ENCODE data around the gene DHRS4.

DHRS4 gene

DNA sequence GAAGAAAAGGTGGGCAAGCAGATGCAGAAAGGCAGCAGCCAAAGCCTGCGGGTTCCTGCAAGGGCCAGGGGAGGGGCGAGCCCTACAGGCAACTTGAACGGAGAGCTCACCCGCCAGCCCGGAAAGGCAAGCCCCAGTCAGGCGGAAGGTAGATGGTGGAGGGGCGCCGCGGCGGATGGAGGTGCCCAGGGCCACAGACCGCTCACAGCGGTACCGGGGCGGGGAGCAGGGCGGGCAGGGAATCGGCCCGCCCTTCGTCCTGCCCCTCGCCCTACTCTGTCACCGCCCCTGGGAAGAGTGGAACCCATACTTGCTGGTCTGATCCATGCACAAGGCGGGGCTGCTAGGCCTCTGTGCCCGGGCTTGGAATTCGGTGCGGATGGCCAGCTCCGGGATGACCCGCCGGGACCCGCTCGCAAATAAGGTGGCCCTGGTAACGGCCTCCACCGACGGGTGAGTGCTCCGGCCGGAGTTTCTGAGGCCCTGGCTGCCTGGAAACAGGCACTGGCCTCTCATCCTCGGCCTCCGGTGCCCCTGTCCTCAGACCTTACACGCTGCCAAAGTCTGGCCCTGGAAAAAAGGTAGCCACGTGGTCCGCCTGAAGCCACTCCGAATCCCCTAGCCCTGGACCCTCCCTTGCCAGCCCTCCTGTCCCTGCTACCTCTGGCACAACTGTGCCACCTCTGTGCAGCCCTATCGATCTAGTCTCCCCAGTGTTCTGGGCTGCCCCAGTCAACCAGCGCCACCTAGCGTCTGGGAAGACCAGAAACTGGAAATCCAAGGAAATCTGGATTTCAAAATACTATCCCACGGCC is at the start of gene DHRS4:
DHRS4 (plus strand) TSS at position 307 of the 815 bp plus-strand sequence; CDS start at position 326, 19 bp downstream.
- DNase-seq: peak; percentile 82 to 85

DNA sequence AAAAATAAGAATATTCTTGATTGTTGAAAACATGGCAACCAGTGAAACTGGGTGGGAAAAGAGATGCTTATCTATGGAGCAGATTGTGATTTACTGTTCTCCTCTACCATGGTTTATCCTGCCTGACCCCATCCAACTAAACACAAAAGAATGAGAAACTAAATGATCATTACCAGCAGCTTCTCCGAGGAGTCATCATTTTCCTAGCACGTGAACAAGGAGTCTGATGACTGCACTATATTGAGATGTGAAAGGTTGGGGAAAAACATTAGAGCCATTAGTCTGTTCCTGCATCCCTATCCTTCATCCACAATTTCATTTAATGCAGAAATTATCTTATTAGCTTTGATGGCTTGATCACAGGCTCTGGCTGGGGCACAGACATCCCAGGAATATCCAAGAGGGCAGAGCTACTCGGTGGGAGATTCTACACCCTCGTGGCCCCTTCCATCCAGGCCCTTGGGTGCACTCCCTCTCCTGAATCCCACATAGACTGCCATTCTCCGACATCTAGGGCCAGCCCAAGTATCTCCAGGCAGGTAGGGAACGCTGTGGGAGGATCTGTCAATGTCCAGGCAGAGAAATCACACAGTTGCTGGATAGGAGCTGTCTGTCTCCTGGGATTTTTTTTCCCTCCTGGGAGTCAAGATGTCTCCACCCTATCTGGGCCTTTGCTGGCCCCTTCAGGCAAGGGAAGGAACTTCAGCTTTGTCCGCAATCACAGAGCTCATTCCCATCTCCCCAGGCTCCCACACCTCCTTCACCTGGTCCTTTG is 43.3 kb upstream of the DHRS4 start:
- peak in 1 of 2 donors; percentile 13 for DNase-seq

DNA sequence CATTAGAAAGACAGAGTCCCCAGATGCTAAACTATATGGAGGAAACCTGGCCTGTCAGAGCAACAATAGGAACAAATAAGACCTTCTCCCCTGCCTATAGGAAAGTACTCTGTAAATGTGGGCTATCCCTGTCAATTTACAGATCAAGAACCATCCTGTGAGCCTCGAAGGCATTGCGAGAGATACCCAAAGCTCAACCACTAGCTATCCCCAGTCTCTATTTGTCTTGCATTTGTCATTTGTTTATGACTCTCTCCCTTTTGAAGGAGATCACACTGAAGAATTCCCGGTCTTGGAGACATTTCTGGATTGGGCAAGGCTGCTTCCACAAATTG is 42.7 kb upstream of the DHRS4 start:
- DNase-seq: no peak

DNA sequence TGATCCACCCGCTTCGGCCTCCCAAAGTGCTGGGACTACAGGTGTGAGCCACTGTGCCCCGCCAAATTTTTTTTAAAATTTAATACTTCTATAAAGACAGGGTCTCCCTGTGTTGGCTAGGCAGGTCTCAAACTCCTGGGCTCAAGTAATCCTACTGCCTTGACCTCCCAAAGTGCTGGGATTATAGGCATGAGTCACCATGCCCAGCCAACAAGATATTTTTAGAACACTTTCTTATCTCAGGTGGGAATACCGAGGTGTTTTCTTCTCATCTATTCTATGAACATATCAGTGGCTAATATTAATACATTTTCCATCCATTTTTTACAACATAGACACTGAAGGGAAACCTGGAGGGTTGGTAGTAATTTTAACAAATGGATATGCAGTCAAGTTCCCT is 38.0 kb upstream of the DHRS4 start:
- no peak for DNase-seq

DNA sequence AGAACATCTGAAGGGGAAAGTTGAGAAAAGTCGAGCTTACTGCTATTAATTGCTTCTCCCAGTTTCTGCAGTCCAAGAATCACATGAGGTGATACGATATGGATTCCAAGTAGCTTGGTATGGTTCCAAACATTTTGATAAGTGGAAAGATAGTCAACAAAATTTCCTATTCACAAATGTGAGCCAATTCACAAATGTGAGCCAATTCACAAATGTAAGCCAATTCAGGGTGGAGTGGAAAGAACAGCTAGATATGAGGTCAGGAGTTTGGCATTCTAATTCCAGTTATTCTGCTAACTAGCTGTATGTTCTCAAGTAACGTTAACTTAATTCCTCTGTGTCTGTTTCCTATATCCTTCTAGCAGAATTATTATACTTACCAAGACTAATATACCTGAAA is 37.6 kb upstream of the DHRS4 start:
- DNase-seq: no peak

DNA sequence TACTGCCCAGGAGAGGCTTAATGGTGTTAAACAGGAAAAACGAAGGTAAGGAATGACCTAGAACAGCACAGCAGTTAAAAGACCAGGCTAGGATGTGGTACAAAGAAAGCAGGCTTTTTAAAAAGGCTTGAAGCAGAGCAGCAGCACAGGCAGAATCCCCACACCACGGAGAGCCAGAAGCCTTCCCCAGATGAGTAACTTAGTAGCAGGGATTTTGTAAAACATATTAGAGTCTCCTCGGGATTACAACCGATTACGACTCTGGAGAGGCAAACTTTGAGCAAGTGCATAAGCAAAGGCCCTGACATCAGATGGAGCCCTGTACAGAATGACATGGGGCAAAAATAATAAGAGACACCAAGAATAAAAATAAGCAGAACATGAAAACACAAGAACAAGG is 37.1 kb upstream of the DHRS4 start:
- no peak for DNase-seq

DNA sequence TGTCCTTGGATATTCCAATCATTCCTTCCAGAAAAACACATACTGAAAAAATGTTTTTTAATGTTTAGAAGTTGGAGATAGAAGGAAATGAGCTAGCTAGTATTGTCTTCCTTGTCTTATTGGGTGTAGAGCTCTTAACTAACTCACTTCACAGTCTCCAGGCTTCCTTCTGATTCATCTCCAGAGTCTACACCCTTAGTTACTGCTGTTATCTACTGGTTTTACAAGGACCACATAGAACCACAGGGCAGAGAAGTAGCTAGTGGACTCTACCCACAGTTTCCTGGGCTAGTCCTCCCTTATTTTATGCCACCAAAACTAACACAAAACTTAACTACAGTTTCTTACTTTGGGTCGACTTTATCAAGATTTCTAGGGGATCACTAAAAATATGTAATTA is 31.0 kb upstream of the DHRS4 start:
- no peak for DNase-seq

DNA sequence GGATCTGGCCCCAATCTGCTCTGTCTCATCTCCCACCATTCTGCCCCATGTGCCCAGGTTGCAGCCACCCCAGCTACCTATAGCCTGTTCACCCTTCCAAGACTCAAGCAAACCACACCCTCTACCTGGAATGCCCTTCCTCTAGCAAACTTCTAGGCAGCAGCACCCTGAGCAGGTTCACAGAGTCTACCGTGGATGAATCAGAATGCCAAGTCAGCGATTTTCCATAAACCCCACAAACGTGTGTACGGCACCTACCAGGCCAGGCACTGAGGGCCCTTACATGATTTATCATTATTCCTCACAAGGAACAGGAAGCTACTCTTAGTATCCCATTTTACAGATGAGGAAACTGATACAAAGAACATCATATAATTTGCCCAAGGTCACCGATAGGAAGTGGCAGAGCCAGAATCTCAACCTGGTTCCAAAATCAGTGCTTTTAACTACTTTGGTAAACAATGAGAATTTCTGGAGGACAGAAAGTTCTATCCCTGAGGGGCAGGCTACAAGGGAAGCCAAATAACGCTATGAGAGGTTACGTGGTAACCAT is 28.0 kb upstream of the DHRS4 start:
- no peak for DNase-seq

DNA sequence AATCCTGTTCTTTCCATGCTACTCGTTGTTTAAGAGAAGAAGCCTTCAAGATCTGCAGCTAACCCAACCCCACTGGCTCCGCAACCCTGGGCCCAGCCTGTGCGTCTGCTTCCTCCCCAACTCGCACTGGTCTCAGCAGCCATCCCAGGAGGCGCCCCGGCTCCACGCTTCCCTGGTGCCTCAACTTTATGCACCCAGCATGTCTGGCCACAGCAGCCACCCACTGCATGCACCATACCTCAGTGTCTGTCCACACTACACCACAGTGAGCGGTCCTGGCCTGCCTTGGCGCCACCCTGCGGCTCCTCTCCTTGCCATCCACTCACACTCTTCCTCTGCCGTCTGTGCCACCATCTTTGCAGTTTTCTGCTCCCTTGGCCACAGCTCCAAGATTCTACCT is 27.0 kb upstream of the DHRS4 start:
- no peak for DNase-seq

DNA sequence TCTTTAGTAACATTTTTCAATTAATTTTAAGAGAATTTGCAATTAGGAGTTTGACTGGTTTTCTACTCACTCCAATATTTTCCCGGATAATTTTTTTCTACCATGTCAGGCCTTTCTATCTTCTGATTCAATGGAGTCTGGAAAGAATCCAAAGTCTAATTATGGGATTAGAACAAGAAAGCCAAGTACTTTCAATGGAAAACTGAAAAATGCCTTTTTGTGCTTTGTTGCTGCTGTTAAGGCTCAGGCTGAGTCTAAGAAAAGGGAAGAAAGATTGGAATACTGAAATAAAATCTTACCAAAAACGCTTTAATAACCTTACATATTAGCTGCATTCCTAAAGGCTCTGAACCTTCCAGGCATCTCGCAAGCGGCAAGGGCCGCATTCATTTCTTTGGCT is 24.4 kb upstream of the DHRS4 start:
- no peak for DNase-seq

DNA sequence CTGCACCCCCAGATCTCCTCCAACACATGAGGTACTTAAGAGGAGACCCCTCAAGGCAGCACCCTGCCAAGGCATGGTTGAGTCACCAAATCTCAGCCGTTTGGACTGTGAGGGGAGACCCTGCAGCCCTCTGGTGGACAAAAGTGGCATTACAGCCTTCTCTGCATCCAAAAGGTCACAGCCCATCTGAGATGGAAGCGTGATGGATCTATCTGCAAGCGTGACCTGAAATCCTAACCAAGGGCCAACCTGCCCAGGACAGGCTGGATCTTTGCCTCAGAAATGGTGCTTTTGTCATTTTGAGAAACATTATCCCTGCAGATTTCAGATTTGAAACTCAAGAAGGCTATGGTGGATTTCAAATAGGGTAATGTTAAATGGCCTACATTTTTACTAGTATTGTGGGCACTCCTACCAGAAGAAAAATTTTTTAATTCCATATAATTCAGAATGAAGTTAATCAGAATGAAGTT is 23.7 kb upstream of the DHRS4 start:
- peak; percentile 70 to 80 for DNase-seq

DNA sequence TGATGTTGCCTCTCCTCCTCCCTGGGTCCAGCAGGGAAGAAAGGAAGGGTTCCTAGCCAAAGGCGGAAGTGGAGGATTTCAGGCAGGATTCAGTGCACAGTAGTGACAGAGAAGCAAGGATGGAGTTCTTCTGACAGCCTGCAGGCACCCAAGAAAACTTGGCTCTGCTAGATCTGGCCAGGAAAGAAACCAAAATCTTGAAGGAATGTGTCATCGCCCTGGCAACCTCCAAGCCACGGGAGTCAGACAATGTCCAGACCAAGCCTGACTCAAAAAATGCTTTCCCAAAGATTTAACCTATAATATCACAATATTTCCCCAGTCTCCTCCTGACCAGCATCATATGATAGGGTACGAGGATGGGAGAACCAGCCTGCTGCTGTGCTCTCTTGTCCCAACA is 22.8 kb upstream of the DHRS4 start:
- DNase-seq: no peak

DNA sequence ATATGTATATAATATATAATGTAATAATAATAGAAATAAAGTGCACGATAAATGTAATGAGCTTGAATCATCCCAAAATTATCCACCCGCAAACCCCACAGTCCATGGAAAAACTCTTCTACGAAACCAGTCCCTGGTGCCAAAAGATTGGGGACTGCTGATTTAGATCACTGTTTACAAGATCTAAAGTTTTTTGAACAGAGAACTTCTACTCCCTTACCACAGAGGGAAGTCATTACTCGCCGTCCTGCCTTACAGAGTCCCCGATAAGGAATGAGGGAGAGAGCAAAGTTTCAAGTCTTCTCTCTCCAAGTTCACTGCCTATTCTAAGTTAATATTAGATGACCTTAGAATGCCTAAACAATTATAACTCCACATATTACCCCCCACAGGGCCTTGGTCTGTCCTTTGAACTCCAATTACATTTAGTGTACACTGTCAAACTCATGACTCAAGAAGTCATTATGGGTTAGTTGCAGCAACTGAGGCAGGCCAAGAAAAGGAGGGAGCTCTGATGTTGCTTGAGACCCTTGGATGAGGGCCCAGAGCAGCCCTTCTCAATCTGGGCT is 21.8 kb upstream of the DHRS4 start:
- DNase-seq: no peak

DNA sequence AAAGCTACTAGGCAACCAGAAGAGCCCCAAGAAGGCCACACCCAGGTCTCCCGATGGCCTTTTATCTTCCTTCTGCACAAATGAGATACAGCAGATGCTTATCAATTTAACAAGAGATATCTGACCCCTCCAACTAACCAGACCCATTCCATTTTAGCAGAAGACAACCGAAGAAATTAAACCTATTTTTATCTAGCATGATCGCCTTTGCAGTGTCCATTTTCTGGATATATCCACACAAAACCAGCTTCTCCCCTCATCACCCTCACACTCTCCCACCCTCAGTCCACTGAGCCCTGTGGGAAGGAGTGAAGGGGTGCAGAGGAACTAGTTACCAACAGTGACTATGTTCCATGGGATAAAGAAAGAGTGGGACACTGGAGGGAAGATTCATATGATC is 20.9 kb upstream of the DHRS4 start:
- no peak for DNase-seq

DNA sequence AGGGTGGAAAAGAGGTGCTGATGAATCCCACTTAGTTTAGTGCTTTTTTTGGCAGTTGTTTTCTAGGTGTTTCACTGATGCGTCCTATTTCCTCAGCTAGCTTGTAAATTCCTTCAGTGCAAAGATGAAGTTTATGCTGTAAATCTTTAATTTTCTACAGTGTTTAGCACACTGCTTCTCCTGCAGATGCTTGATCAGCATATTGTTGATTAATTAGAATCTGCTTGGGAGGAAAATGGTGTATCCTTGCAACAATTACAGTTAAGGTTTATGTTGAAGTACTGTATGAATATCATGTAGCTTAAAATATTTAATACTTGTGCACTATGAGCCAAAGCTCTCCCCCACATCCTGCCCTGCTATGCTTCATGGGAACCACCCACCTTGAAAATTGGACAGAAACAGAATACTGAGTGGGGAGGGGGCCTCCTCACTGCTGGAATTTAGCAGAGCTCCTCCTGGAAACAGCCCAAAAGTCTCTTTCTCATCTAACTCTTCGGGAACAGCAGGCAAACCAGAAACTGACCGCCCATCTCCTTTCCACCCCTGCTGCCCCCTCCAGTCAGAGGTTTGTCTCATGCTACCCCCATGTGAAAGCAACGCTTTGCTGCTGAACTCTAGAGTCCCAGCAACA is 20.3 kb upstream of the DHRS4 start:
- DNase-seq: no peak

DNA sequence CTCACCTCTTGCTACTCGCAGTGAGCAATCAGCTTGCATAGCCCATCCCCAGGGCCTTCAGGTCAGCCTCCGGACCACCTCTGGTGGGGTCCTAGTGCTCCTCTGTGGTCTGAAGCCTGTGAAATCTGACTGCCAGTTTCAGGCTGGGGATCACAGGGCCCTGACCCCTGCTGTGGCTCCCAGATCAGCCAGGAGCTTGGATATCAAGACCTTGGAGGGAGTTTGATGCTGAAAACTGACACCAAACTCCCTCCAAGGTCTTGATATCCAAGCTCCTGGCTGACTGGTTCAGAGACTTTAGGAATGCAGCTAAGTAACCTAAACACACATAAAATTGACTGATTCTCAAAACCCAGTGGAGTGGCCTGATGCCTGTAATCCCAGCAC is 19.8 kb upstream of the DHRS4 start:
- no peak for DNase-seq

DNA sequence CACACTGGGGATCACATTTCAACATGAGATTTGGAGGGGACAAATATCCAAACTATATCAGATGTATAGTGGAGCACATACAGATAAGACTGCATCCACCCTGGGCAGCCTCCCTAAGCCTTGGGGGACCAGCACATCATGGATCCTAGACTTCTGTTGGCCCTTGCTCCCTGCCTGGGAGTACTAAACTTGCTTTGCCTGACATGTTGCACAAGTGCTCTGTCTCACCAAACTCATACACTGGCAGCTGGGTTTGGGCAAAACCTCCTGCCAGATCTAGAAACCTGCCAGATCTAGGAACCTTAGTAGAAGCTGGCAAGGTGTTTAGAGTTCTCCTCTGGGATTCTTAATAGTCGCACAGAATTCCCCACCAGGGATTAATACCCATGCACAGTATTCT is 18.4 kb upstream of the DHRS4 start:
- DNase-seq: no peak

DNA sequence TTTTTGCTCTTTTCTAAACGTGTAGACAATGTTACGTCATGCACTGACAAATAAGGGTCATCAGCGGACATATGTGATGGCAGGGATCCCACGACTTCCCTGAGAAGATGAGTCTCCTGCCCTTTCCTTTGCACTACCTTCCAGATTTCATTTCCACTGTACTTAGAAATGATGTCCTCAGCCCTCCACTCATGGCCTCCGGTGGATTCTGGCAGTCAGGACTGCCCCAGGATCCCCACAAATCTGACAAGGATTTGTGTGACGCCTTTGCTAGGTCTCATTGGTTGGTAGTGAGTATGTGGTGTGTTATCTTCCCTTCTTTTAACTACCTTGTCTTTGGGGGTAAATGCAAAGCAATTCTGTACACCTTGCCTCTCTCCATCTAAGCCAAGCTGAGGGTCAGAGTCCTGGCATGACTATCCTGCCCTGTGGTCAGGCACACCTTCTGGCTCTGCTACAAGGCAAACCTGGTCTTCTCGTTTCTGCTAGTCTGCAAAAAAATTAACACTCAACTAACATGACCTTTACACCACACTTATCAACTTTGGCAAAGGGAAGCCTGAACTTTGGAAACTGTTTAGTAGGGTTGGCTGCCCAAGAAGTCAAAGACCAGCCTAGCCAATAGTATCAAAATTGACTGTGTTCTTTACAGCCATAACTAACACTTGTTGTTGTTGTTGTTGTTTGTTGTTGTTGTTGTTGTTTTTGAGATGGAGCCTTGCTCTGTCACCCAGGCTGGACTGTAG is 17.3 kb upstream of the DHRS4 start:
- no peak for DNase-seq

DNA sequence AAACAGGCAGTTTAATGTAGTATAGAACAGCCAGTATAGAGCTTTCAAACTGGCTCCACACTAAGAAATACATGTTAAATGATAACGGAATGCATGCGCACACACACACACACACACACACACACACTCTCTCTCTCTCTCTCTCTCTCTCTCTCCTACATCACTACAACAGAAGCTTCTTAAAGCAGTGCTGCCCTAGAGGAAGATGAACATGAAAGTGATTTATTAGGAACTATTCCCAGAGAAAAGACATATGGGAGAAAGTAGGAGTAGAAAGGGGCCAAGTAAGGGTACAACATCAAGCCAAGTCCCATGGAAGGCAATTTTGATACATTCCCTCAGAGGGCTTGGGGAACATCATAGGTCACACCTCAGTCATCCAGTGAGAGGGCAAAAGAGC is 16.4 kb upstream of the DHRS4 start:
- DNase-seq: no peak

DNA sequence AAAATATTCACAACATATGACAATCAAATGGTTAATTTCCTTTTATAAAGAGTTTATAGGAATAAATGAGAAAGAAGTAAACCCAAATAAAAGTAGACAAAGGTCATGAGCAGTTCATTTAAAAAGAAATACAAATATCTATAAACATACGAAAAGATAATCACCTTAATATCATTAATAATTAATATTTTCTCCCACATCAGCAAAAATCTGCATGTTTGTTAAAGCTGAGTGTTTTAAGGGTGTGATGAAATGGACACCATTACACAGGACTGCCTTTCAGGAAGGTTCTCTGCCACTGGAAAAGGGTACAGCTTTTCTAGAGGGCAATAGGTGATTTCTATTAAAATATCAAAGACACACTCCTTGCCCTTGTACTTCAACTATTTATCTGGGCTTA is 14.7 kb upstream of the DHRS4 start:
- DNase-seq: no peak

DNA sequence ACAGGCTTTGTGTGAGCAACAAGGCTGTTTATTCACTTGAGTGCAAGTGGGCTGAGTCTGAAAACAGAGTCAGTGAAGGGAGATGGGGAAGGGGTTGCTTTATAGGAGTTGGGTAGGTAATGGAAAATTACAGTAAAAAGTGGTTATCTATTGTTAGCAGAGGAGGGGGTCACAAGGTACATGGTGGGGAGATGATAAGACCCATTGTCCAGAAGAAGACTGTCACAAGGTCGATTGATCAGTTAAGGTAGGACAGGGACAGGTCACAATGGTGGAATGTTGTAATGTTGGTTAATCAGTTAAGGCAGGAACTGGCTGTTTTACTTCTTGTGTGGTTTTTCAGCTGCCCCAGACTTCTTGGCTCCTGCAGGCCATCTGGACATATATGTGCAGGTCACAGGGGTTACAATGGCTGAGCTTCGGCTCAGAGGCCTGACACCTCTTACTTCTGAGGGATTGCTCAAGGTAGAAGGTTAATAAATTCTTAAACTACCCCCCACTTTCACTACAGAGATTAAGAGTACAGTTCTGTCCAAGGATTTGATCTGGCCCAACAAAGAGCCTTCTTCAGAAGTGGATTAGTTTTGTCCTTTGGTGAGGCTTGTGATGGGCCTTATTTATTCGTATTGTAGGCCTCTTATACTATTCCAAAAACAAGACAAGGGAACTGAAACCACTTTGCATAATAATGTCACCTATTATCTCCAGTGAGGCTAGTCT is 13.8 kb upstream of the DHRS4 start:
- DNase-seq: no peak

DNA sequence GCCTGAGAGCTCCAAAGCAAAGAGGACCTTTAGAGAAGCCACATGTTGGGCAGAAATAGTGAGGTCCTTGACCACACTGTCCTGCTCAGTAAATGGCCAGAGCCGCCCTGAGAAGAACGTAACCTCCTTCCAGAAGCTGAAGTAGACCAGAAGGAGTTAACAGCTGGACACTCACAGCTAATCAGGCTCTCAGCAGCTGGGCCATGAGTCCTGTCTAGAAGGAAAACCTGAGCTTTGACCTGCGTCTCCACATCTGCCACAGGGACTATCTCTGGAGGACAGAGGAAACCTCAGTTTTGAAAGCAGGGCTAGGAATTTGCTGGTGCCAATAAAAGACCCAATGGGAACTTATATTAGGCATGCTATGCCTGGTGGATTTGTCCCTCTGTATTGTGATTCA is 12.3 kb upstream of the DHRS4 start:
- DNase-seq: no peak
